Rectal smooth muscle tissue (tissue), 1 donor: ENCODE results near the gene ABHD17C.
"Not testable (repeated sequence)": the region's sequence is repeated elsewhere in the genome, so short reads cannot be mapped to it uniquely, and the experiment has no call there.

Experiments
- H3K27ac ChIP-seq: one replicate; pipeline ENCODE4 v1.7.0; 2013; ENCODE audit warnings: low read depth, low read length, inconsistent platforms
- H3K27me3 ChIP-seq: one replicate; pipeline ENCODE4 v1.7.0; 2013; ENCODE audit warnings: low read length; ENCODE audit not compliant: control insufficient read depth, insufficient read depth
- H3K36me3 ChIP-seq: one replicate; pipeline ENCODE4 v1.7.0; 2013; ENCODE audit warnings: low read length; ENCODE audit not compliant: control insufficient read depth, insufficient read depth
- H3K4me1 ChIP-seq: one replicate; pipeline ENCODE4 v1.7.0; 2013; ENCODE audit warnings: low read length; ENCODE audit not compliant: control insufficient read depth, insufficient read depth
- H3K4me3 ChIP-seq: one replicate; pipeline ENCODE4 v1.7.0; 2013; ENCODE audit warnings: low read length
- H3K9ac ChIP-seq: one replicate; pipeline ENCODE4 v1.7.0; 2013; ENCODE audit warnings: low read length

ABHD17C gene

DNA sequence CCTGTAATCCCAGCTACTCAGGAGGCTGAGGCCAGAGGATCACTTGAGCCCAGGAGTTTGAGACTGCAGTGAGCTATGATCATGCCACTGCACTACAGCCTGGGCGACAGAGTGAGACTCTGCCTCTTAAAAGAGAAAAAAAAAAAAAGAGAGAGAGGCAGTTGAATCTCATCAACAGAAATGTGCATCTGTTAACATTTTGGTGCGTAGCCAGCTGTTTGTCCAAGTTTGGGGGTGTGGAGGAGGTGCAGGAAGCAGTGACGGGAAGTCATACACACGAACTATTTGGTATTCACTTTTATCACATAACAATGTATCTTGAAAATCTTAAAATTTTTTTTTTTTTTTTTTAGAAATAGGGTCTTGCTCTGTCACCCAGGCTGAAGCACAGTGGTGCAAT is 65.8 kb downstream of the ABHD17C start:
- Histone ChIP-seq H3K36me3 (peaks cover 3% of the 10 kb centered on the region), H3K27me3 (no peaks in the 10 kb centered on the region), H3K9ac (no peak overlapping the region), H3K4me3 (no peak overlapping the region), H3K4me1 (no peaks in the 10 kb centered on the region), H3K27ac (no peak overlapping the region)

DNA sequence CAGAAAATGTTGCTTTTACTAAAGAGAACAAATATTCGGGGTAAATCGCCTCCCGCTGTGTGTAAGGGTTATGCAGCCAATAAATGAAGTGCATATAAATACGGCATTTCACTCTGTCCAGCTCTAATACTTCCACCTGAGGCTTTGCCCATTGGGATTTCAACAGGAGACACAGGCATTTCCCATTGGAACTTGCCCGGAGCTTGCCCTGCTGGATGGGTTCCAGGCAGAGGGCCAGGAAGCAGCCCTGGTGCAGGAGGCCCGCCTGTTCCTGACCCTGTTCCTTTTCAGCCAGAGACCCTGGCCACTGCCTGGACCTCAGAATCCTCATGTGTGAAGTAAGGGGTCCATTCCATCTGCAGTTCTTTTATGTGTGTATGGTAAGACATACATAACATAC is 66.6 kb downstream of the ABHD17C start:
- Histone ChIP-seq H3K36me3 (no peaks in the 10 kb centered on the region), H3K9ac (no peak overlapping the region), H3K4me1 (no peaks in the 10 kb centered on the region), H3K27me3 (no peaks in the 10 kb centered on the region), H3K27ac (no peak overlapping the region), H3K4me3 (no peak overlapping the region)

DNA sequence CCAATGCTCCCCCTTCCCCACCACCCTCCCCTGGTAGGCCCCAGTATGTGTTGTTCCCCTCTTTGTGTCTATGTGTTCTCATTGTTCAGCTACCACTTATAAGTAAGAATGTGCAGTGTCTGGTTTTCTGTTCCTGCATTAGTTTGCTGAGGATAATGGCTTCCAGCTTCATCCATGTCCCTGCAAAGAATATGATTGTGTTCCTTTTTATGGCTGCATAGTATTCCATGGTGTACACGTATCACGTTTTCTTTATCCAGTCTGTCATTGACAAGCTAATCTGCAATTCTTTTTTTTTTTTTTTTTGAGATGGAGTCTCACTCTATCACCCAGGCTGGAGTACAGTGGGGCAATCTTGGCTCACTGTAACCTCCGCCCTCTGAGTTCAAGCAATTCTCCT is 68.1 kb downstream of the ABHD17C start:
- not testable (repeated sequence) for H3K36me3 ChIP-seq, H3K4me3 ChIP-seq, H3K27ac ChIP-seq, H3K9ac ChIP-seq, H3K27me3 ChIP-seq, H3K4me1 ChIP-seq

DNA sequence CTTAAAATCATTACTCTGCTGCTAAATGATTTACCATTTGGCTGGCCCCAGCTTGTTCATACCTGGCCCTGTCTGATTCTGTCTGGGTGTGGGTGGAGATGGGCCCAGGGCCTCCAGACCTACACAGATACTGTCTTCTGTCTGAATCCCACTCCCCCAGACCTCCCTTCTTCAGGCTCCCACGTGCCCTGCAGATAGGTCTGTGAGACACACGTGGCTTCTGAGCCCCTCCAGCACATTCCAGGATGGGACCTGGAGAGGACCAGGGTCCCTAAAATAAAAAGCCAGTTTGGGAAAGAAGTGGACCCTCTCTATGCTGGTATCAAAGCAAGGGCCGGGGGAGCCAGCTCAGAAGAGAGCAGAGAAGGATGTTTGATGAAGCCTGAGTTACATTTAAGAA is 69.4 kb downstream of the ABHD17C start:
- no peak overlapping the region for H3K27ac ChIP-seq
- no peaks in the 10 kb centered on the region for H3K36me3 ChIP-seq
- no peak overlapping the region for H3K4me3 ChIP-seq
- no peaks in the 10 kb centered on the region for H3K4me1 ChIP-seq
- no peak overlapping the region for H3K9ac ChIP-seq
- no peaks in the 10 kb centered on the region for H3K27me3 ChIP-seq

DNA sequence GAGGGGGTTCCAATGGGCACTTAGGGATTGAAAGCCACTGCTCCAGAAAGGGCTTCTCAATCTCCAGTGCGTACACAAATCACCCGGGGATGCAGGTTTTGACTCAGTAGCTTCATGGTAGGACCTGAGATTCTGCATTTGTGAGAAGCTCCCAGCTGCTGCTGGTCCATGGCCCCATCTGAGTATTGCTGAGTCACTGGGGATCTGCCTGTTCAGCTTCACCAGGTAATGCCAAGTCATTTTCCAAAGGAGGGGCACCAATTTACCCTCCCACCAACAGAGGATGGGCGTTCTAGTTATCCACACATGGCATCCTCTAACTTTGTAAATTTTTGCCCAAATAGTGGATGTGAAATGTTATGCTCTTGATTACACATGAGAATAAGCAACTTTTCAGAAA is 71.2 kb downstream of the ABHD17C start:
- Histone ChIP-seq H3K4me3 (no peak overlapping the region), H3K36me3 (no peaks in the 10 kb centered on the region), H3K27ac (no peak overlapping the region), H3K27me3 (no peaks in the 10 kb centered on the region), H3K9ac (no peak overlapping the region), H3K4me1 (no peaks in the 10 kb centered on the region)

DNA sequence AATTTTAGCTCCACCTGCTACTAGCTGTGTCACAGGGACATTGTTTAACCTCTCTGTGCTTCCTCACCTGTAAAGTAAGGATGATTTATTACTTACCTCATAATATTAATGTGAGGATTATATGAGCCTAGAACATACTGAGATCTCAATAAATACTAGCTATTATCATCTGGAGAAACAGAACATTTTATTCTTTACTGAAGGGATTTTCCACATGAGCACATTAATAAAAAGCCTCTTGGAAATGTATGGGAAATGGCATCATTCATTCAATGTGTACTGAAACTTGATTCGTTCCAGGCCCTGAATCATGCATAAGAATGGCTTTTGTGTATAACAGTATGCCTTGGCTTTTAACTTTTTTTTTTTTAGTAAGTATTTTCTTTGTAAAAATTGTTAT is 73.0 kb downstream of the ABHD17C start:
- Histone ChIP-seq H3K27me3 (no peaks in the 10 kb centered on the region), H3K4me1 (no peaks in the 10 kb centered on the region), H3K9ac (no peak overlapping the region), H3K27ac (no peak overlapping the region), H3K4me3 (no peak overlapping the region), H3K36me3 (no peaks in the 10 kb centered on the region)

DNA sequence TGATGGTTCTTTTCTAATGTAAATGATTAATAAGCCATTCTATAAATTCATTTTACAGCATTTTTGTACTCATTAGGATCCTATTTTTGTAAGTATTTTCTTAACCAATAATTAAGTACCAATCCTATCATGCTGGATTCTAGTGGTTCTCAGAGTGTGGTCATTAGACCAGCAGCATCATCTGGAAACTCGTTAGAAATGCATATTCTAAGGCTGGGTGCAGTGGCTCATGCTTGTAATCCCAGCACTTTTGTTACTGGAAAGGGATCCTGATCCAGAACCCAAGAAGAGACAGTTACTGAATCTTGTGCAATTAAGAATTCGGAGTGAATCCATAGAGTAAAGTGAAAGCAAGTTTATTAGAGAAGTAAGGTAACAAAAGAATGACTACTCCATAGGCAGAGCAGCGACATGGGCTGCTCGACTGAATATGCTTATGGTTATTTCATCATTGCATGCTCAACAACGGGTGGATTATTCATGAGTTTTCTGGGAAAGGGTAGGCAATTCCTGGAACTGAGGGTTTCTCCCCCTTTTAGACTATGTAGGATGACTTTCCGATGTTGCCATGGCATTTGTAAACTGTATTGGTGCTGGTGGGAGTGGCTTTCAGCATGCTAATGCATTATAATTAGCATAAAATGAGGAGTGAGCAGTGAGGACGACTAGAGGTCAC is 74.2 kb downstream of the ABHD17C start:
- H3K9ac ChIP-seq, result no peak overlapping the region
- H3K36me3 ChIP-seq, result no peaks in the 10 kb centered on the region
- H3K27ac ChIP-seq, result no peak overlapping the region
- H3K27me3 ChIP-seq, result no peaks in the 10 kb centered on the region
- no peak overlapping the region for H3K4me3 ChIP-seq
- H3K4me1 ChIP-seq, result no peaks in the 10 kb centered on the region

DNA sequence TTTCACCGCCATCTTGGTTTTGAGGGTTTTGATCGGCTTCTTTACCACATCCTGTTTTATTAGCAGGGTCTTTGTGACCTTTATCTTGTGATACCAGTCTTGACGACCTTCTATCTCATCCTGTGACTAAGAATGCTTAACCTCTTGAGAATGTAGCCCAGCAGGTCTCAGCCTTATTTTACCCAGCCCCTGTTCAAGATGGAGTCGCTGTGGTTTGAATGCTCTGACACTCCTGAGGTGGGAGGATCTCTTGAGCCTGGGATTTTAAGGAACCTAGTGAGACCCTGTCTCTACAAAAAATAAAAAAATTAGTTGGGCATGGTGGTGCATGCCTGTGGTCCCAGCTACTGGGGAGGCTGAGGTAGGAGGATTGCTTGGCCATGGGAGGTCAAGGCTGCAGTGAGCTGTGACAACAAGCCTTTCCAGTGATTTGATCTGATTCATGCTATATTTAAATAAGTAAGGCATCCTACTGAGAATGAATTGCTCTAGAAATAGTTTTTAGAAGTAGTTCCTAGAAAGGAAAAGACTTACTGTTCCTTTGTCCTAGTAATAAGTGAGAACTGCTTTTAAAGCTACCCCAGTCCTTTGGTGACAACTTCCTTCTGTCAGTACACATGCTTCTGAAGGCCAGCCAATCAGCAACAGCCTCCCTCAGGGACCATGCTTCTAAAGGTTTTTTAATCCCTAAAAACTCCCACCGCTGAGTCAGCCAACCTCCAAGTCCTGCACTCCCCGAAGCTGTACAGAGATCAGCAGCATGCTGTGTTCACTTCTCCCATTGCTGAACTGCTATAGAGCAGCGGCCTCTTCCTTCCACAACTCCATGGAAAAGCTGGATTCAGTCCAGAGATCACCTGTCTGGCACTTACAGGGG is 75.0 kb downstream of the ABHD17C start:
- Histone ChIP-seq H3K4me3 (no peak overlapping the region), H3K9ac (no peak overlapping the region), H3K27me3 (no peaks in the 10 kb centered on the region), H3K4me1 (no peaks in the 10 kb centered on the region), H3K27ac (no peak overlapping the region), H3K36me3 (no peaks in the 10 kb centered on the region)

DNA sequence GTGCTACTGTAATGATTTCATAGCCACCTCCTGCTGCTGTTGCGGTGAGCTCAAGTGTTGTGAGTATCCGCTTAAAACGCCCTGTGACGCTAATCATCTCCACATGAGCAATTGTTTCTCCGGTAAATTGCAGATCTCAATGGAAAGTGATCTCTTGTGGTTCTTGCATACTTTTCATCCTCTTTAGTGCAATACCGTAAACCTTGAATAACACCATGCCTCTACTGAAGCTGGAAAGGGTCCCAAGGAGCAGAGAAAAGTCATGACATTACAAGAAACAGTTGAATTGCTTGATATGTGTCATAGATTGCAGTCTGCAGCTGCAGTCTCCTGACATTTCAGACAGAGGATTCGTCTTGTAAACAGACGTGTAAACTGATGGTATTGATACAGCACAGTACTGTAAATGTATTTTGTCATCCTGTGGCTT is 78.0 kb downstream of the ABHD17C start:
- no peak overlapping the region for H3K9ac ChIP-seq
- H3K36me3 ChIP-seq, result no peaks in the 10 kb centered on the region
- no peak overlapping the region for H3K4me3 ChIP-seq
- H3K27ac ChIP-seq, result no peak overlapping the region
- H3K27me3 ChIP-seq, result no peaks in the 10 kb centered on the region
- peaks cover 3% of the 10 kb centered on the region for H3K4me1 ChIP-seq

DNA sequence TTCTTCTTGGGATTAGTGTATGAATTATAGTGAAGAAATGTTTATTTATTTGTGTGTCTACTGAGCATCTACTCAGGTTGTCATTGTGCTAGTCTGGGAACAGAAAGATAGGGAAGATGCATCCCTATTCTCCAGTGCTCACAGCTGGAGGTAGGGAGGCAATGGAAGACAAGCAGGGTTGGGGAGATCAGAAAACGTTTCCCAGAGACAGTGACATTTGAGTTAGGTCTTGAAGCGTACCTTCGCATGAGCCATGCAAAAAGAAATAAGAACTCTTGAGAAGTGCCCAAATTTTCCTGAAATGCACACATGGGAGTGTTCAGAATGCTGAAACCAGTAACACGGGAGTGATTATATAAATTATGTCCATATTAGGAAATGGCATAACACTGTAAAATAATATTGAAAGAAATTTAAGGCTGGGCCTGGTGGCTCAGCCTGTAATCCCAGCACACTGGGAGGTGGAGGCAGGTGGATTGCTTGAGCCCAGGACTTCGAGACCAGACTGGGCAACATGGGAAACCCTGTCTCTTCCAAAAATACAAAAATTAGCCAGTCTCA is 78.8 kb downstream of the ABHD17C start:
- Histone ChIP-seq H3K4me1 (peaks cover 3% of the 10 kb centered on the region), H3K27ac (no peak overlapping the region), H3K36me3 (no peaks in the 10 kb centered on the region), H3K9ac (no peak overlapping the region), H3K4me3 (no peak overlapping the region), H3K27me3 (no peaks in the 10 kb centered on the region)

DNA sequence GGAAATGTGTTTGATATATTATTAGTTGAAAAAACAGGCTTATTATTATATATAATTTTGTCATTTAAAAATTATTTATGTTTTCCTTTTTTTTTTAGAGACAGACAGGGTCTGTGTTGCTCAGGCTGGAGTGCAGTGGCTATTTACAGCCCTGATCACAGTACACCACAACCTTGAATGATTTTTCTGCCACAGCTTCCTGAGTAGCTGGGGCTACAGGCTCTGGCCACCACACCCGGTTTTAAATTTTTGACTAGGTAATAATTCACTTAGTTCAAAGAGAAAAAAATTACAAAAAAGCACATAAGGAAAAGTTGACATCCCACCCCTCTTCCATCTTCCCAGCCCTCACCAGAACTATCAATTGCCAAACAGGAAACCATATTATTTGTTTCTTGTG is 79.4 kb downstream of the ABHD17C start:
- Histone ChIP-seq H3K36me3 (no peaks in the 10 kb centered on the region), H3K4me1 (peaks cover 3% of the 10 kb centered on the region), H3K4me3 (no peak overlapping the region), H3K27ac (no peak overlapping the region), H3K27me3 (no peaks in the 10 kb centered on the region), H3K9ac (no peak overlapping the region)

DNA sequence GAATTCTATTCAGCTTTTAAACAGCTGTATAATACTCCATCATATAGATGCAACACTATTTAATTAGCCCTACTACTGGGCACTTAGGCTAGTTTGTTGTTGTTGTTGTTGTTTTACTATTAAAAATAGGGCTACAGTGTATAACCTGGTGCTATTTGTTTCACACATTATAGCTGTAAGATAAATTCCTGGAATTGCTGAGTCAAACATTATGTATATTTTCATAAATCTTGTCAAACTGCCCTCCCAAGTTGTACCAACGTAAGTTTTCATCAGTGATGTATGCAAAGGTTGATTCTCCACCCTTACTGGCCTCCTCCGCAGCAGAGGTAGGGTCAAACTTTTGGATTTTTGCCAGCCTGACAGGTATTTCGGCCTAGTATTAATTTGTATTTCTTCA is 80.2 kb downstream of the ABHD17C start:
- H3K36me3 ChIP-seq, result no peaks in the 10 kb centered on the region
- H3K9ac ChIP-seq, result no peak overlapping the region
- H3K4me1 ChIP-seq, result peaks cover 7% of the 10 kb centered on the region
- H3K27ac ChIP-seq, result no peak overlapping the region
- H3K4me3 ChIP-seq, result no peak overlapping the region
- no peaks in the 10 kb centered on the region for H3K27me3 ChIP-seq
